H1 (cell line): Measurements from ENCODE around the gene CPED1.

Source experiments
- ATF2 ChIP-seq: IDR thresholded peaks from 2 replicates; pipeline ENCODE4 v1.6.1; 2012; ENCODE audit warnings: low read length, inconsistent platforms
- BRCA1 ChIP-seq: IDR thresholded peaks from 2 replicates; pipeline ENCODE4 v1.6.1; 2012; ENCODE audit warnings: low read depth, low read length, improper control_type of control experiment
- CBX8 ChIP-seq: fragments of 300-800, 300-1000 bp; sonication (generic); IDR thresholded peaks from 2 replicates; pipeline ENCODE4 v1.7.1; 2016; ENCODE audit warnings: low read depth, low read length, borderline replicate concordance
- CREB1 ChIP-seq: IDR thresholded peaks from 2 replicates; pipeline ENCODE4 v1.6.1; 2012; ENCODE audit warnings: inconsistent platforms
- CTCF ChIP-seq, 3 experiments: IDR thresholded peaks; 1 replicate in 2 of 3; 2 replicates in 1 of 3; pipeline versions ENCODE4 v1.5.1 to v1.6.1; 2011; ENCODE audit warnings: low read length in 3 of 3, mild to moderate bottlenecking in 3 of 3, inconsistent platforms in 2 of 3, low read depth in 1 of 3, moderate library complexity in 1 of 3; ENCODE audit not compliant: insufficient read depth in 1 of 3; ENCODE audit errors: control extremely low read depth in 1 of 3
- EP300 ChIP-seq, 2 experiments: IDR thresholded peaks; 1 replicate in 1 of 2; 2 replicates in 1 of 2; pipeline ENCODE4 v1.6.1; 2011 to 2012; ENCODE audit warnings: low read depth in 2 of 2, low read length in 2 of 2, mild to moderate bottlenecking in 2 of 2, borderline replicate concordance in 1 of 2, inconsistent platforms in 1 of 2, moderate library complexity in 1 of 2
- JUND ChIP-seq: IDR thresholded peaks from 2 replicates; pipeline ENCODE4 v1.6.1; 2011; ENCODE audit warnings: mild to moderate bottlenecking, improper control_type of control experiment, low read length
- PHF8 ChIP-seq: fragments of 200-600 bp; sonication (generic); conservative IDR thresholded peaks from 2 replicates; pipeline ENCODE4 v1.7.1; 2012; ENCODE audit warnings: low read depth, mild to moderate bottlenecking, inconsistent platforms, low read length, moderate library complexity
- POLR2A ChIP-seq, 2 experiments: IDR thresholded peaks; 1 replicate in 1 of 2; 2 replicates in 1 of 2; pipeline ENCODE4 v1.6.1; 2011; ENCODE audit warnings: low read depth in 2 of 2, low read length in 2 of 2, mild to moderate bottlenecking in 2 of 2; ENCODE audit errors: control extremely low read depth in 1 of 2
- SIN3A ChIP-seq, 2 experiments: IDR thresholded peaks in 1 of 2; conservative IDR thresholded peaks in 1 of 2; 2 replicates each; pipeline ENCODE4 v1.6.1; 2011 to 2012; ENCODE audit warnings: low read length in 2 of 2, improper control_type of control experiment in 1 of 2, low read depth in 1 of 2, mild to moderate bottlenecking in 1 of 2
- SP2 ChIP-seq: IDR thresholded peaks from 2 replicates; pipeline ENCODE4 v1.6.1; 2012; ENCODE audit warnings: mild to moderate bottlenecking, low read length, inconsistent platforms
- SUZ12 ChIP-seq: fragments of 200-600 bp; sonication (generic); IDR thresholded peaks from 2 replicates; pipeline ENCODE4 v1.6.1; 2012; ENCODE audit warnings: mild to moderate bottlenecking, inconsistent platforms, low read length, moderate library complexity, mixed read lengths
- TEAD4 ChIP-seq: IDR thresholded peaks from 2 replicates; pipeline ENCODE4 v1.6.1; 2012; ENCODE audit warnings: low read depth, low read length, inconsistent platforms, mixed read lengths

GRCh38 chr7:121072826-121073225 is 84.3 kb downstream of the CPED1 start:
- TF ChIP-seq CBX8 = no peak
- TF ChIP-seq TEAD4 = no peak
- no peak for TF ChIP-seq CTCF (IDR thresholded peaks at IDR 0.05; ENCODE audit: control extremely low read depth in 1 of 3, insufficient read depth in 1 of 3, low read depth in 1 of 3, low read length in 3 of 3)
- no peak for TF ChIP-seq ATF2
- no peak for TF ChIP-seq POLR2A (IDR thresholded peaks at IDR 0.05; ENCODE audit: control extremely low read depth in 1 of 2, low read depth in 2 of 2, low read length in 2 of 2)
- no peak for TF ChIP-seq BRCA1
- TF ChIP-seq SP2 = no peak
- TF ChIP-seq JUND = no peak
- no peak for TF ChIP-seq SIN3A (conservative IDR thresholded peaks at IDR 0.05 in 1 of 2, IDR thresholded peaks at IDR 0.05 in 1 of 2; ENCODE audit: low read depth in 1 of 2, low read length in 2 of 2)
- TF ChIP-seq SUZ12 = no peak
- TF ChIP-seq EP300 (IDR thresholded peaks at IDR 0.05; ENCODE audit: borderline replicate concordance in 1 of 2, low read depth in 2 of 2, low read length in 2 of 2) = no peak
- TF ChIP-seq PHF8 = no peak
- no peak for TF ChIP-seq CREB1
